Stimulated activated CD4-positive, alpha-beta T cell treated with anti-CD3 and anti-CD28 coated beads, Interleukin-4, amount 100 ng/mL, for 48 hours (primary cell): ENCODE results near the gene DQX1.
"Not testable (repeated sequence)": the region's sequence is repeated elsewhere in the genome, so short reads cannot be mapped to it uniquely, and the experiment has no call there.

Experiments used
- DNase-seq, 2 donors: peaks; one replicate each; pipeline ENCODE4 v3.0.0-alpha.2; 2020; ENCODE audit warnings: low read depth in 2 of 2

DQX1 gene

GRCh38 chr2:74496997-74497776 lies 28.8 kb downstream of the DQX1 start:
- DNase-seq = no peak

- no peak for DNase-seq
These were observed 30.6 kb downstream of the DQX1 start for GRCh38 chr2:74495440-74495839.

GRCh38 chr2:74493546-74493945 lies 32.5 kb downstream of the DQX1 start:
- no peak for DNase-seq

DNA sequence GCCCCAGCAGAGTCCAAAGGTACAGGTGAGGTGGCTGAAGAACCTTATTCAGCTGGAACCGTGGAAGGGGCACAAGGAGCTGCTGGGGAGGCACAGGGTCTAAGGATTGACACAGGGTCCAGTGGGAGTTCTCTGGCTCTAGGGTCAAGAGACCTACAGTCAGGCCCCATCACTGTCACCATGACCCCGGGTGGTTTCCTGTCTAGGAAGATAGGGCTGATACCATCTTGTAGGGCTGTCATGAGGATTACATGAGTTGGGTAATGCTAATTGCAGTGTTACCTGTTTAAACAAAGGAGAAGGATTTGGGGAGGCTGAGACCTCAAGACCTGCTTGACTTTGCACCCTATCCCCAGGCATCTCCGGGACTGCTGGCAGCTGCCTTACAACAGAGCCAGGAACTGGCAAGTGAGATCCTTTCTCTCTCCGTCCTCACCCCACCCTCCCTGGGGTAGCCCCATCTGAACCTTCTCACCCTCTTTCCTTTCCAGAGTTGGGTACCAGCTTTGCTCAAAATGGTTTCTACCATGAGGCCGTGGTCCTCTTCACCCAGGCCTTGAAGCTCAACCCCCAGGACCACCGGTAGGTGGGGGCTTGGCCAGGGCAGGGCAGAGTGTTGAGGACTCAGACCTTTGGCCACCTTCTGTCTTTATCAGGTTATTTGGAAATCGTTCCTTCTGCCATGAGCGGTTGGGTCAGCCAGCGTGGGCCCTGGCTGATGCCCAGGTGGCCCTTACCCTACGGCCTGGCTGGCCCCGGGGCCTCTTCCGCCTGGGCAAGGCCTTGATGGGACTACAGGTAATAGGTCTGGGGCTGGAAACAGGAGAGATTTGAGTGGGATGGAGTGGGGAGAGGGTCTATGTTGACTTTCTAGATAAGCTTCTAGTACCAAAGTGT lies 34.1 kb downstream of the DQX1 start:
- no peak for DNase-seq

DNA sequence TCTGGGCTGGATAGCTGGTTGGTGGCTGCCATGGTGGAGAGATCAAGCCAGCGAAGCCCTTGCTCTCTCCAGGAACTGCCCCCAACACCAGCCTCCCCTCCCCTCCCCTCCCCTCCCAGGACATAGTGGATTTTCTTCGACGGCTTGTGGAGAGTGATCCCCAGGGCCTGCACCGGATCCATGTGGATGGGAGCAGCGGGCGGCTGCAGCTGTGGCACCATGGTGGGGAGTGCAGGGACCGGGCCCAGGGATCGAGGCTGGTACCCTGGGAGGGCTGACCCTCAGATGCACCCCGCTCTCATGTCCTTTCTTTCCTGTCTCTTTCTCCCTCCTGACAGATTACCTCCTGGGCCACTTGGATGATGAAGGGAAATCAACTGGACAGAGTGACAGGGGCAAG lies 36.1 kb downstream of the DQX1 start:
- DNase-seq = no peak

GRCh38 chr2:74488643-74489481 lies 37.2 kb downstream of the DQX1 start:
- no peak for DNase-seq

DNA sequence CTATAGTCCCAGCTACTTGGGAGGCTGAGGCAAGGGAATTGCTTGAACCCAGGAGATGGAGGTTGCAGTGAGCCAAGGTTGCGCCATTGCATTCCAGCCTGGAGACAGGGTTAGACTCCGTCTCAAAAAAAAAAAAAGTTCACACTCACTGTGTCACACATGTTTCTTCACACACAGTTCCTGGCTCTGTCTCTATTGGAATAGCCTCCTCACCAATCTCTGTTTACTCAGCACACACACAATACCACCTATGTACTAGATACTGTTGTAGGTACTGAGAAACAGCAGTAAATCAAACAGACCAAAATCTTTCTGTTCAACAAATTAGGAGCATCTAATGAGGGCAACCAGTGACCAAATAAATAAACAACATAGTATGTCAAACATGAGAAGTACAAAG lies 39.9 kb downstream of the DQX1 start:
- no peak for DNase-seq

GRCh38 chr2:74483675-74484164 lies 42.3 kb downstream of the DQX1 start:
- DNase-seq = not testable (repeated sequence)

- DNase-seq = peak; percentile 84 to 92
These were observed 43.0 kb downstream of the DQX1 start, which contains the start of the genes CCDC142 and TTC31 for GRCh38 chr2:74482801-74483674. Gene CCDC142, minus strand, starts transcription at chr2:74482998. Its CDS starts 161 bp downstream, at chr2:74482837. Gene TTC31, plus strand, starts transcription at chr2:74483081. Its CDS starts 15 bp downstream, at chr2:74483096.

GRCh38 chr2:74481961-74482800 lies 43.9 kb downstream of the DQX1 start:
- peak in 1 of 2 donors; percentile 44 for DNase-seq

DNA sequence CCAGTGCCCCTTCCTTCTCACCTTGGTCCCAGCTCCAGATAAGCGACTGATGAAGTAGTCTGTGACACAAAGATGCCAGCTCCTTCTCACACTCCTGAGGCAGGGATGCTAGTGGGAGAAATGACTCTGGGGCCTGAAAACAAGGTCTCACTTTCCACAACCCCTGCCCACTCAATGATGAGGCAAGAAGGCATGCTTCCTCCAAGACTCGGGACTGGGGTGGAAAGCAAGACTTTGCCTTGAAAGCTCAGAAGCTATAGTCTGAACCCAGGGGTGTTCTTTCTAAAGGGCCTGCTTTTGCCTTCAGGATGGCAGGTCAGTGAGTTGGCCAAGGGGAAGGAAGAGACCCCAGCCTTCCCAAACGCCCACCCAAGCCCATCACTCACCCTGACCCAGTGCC lies 44.6 kb downstream of the DQX1 start:
- no peak for DNase-seq

DNA sequence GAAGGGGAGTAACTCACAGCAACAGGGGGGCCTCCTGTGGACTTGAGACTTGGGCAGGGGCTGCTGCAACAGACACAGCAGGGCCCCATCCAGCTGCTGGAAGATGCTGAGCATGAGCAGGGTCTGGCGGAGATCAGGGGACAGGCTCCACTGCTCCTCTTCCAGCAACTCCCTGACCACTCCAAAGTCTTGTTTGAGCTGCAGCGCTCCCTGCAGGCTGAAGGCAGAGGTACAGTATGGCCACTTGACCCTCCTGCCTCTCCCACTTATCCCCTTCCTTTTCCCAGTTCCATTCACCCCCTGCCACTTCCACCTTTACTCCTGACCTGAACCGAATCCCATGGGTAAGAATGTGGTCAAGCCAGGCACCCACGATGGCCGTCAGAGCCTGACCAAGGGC lies 51.1 kb downstream of the DQX1 start:
- no peak for DNase-seq

DNA sequence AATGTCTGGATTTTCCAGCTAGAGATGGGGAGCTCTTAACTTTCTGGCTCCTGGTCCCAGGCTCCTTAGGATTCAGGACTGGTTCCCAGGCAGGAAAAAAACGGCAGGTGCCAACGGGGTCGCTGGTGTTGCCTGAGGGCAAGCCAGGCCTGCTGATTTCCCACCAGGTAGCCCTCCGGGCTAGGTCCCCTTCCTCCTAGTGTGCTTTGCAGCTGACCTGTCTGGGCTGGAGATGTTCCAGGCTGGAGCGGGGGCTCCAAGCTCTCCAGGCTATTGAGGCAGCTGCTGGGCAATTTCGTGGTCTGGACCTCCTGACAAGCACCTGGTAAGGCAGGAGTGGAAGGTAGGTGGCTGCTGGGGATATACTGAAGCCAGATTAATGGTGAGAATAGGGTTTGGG lies 51.5 kb downstream of the DQX1 start:
- no peak for DNase-seq

DNA sequence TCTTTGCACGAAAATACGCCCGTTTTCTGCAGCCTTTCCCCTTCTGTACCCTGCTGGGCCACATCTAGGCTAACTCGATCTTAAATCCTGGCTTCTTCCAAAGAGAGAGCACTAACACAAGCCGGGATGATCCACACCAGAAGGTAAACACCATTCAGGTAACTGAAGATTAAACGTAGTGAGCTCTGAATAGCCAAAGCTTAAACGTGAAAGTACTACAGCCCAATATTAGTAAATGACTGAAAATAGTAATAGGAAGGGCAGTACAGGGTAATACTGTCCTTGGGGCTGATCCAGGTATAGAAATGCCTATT lies 53.1 kb downstream of the DQX1 start:
- no peak for DNase-seq

- peak; percentile 95 to 96 for DNase-seq
These were observed 53.7 kb downstream of the DQX1 start, which contains the start of gene MRPL53 for GRCh38 chr2:74472086-74472944. Gene MRPL53, minus strand, starts transcription at chr2:74472680. Its CDS starts 20 bp downstream, at chr2:74472660.

DNA sequence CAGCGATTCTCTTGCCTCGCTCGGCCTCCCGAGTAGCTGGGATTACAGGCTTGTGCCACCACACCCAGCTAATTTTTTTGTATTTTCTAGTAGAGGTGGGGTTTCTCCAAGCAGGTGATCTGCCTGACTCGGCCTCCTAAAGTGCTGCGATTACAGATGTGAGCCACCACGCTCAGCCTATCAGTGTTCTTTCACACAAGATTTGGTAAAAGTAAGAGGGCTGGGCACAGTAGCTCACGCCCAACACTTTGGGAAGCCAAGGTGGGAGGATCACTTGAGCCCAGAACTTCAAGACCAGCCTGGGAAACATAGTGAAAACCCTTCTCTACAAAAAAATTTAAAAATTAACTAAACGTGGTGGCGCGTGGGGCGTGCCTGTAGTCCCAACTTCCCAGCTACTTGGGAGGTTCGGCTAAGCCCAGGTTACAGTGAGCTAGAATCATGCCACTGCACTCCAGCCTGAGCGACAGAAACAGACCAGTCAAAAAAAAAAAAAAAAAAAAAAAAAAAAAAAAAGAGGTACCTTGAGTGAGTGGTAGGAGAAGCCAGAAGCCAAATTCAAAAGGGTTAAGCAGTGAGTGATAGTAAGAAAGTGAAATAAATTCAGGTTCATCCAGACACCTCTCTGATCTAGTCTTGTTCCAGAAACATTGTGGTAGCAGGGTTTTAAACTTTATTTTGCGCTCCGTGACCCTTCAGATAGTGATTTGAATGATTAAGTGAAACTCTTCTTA lies 54.5 kb downstream of the DQX1 start:
- DNase-seq = no peak

GRCh38 chr2:74470742-74471141 lies 55.3 kb downstream of the DQX1 start:
- DNase-seq = not testable (repeated sequence)
